HG03095 (cell line): ENCODE measurements around the gene GOLGA2.
"Not testable (repeated sequence)": the region's sequence is repeated elsewhere in the genome, so short reads cannot be mapped to it uniquely, and the experiment has no call there.

Experiments used
- ATAC-seq: cut with Tn5 transposase; IDR thresholded peaks from one replicate; pipeline ENCODE4 v1.9.1; 2021; ENCODE audit warnings: moderate library complexity; ENCODE audit not compliant: unreplicated experiment

The GOLGA2 gene

DNA sequence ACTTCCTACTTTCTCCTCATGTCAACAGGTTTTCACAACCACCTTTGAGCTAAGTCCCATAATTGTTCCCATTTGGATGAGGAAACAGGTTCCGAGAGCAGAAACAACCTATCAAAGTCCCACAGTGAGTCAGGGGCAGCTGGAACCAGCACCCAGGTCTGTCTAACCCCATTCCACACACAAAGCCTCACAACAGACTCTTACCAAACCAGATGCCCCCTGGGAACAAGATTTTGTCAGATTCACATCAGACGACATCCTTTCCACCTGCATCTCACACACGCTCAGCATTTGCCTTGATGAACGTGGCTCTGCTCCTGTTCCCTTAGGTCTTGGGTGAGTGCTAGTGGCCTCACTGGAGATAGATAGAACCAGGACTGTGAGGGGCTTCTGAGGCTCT is 17.3 kb upstream of the GOLGA2 start:
- no peak for ATAC-seq

DNA sequence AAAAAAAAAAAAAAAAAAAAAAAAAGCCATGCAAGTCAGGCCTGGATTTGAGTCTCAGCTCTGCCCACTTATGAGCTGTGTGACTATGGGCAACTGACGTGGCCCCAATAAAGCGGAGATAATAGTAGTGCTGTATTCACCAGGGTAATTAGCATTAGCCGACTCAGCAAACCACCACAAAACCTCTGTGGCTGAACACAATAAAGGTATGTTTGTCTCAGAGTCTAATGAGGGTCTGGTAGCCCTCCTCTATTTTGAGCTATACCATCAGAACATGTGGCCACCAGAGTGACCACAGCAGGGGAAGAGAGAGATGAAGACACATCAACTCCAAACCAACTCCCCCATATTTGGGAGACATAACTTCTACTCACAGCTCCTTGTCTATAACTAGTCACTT is 16.2 kb upstream of the GOLGA2 start:
- ATAC-seq = no peak

DNA sequence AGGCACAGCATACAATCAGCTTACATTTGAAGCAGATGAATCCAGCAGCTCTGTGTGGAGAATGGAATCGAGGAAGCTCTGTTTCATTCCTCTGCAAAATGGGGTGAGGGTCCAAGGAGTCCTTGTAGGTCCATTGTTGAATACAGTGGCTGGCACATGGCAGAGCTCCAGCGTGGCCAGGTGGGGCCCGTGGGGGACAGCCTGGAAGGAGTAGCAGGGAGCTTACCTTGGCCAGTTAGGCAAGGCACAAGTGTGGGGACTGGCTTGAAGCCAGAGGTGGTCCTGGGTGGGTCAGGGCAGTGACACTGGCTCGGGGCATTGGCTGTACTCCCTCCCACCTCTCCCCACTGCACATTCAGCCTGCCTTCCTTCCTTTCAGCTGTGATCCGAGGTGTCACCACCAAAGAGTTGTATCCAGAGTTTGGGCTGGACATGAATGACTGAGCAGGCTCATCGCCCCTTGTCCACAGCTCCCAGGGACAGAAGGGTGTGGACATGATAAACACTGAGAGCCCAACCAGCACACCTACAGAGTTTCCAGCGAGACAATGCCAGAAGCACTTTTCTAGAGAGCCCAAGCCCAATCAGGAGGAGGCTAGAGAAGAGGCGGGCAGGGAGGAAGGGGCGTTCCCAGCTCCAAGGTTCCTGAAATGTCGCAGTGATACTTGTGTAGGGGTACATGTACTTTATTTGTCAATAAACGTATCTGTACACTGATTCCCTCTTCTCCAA is 12.6 kb upstream of the GOLGA2 start:
- no peak for ATAC-seq

DNA sequence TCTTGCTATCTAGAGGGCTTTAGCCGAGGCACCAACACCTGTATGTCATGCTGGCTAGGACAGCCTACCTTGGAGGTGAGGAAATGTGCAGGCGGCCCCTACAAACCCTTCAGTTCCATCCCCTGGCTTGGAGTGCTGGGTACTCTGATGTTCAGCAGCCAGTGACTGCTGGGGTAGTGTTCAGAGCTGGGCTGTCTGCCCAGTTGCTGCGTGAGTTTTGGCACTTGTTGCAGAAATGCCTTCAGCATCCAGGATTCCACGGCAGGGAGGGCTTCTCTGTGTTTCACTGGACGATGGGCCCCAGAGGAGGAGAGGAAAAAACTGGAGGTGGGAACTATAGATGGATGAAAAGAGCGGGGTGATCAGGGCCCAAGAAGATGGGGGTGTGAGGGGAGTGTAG is 10.6 kb upstream of the GOLGA2 start:
- no peak for ATAC-seq

DNA sequence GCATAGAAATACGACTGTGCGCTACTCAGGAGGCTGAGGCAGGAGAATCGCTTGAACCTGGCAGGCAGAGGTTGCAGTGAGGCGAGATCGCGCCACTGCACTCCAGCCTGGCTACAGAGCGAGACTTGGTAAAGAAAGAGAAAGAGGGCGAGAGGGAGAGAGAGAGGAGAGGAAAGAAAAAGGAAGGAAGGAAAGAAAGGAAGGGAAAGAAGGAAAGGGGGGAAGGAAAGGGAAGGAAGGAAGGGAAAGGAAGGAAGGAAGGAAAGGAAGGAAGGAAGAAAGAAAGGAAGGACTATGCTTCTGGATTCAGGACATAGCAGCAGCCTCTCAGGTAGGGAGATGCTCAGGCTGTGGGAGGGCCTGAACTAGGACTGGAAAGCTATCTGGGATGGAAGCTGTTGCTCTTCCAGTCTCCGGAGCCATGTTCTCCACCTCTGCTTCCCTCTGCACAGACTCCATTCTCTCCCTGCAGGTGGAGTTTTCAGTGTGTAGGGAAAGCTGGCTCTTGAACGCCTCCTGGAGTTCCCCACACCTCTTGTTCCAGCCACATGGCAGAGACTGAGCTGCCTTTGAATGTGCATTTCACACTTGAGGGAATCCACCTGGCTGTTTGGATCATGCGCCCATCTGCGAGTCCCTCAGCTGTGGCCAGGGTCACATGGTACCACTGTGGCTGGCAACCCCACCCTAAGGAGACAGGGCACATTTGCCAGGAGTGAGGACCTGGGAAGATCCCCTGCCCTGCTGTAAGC is 9.4 kb upstream of the GOLGA2 start:
- no peak for ATAC-seq

DNA sequence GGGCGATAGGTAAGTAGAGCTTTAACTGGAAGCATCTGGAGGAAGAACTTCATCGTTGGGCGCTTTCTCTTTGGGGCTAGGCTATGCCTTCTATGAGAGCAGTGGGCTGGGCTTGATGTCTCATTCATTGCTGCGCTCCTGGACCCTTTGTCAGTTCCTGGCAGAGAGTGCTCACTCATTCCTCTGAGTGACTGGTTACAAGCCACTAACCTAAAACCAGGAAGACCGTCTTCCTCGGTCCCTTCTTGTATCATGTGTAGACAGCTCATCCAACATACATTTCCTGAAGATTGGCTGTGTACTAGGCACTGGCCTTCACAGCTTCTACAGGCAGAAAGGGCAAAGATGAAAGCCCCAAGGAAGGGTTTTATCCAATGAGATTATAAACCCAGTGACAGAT is 6.7 kb upstream of the GOLGA2 start:
- no peak for ATAC-seq

DNA sequence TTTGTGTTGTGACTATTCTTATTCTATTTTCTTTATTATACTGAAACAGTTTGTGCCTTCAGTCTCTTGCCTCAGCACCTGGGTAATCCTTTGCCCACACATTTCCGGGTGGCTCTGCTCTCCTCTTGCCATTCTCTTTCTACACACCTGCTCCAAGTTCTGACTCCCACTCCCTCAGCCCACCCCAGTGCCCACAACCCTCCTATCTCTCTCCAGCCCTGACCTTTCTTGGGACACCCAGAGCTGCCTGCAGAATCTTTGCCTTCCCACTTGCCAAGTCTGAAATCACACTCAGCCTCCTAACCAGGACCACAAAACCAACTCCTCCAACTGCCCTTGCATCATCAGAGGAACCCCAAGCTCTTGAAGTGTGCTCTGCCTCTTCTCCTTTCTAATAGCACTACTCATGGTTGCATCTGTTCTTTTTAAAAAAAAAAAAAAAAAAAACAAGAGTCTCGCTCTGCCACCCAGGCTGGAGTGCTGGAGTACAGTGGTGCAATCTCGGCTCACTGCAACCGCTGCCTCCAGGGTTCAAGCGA is 4.3 kb upstream of the GOLGA2 start:
- no peak for ATAC-seq

DNA sequence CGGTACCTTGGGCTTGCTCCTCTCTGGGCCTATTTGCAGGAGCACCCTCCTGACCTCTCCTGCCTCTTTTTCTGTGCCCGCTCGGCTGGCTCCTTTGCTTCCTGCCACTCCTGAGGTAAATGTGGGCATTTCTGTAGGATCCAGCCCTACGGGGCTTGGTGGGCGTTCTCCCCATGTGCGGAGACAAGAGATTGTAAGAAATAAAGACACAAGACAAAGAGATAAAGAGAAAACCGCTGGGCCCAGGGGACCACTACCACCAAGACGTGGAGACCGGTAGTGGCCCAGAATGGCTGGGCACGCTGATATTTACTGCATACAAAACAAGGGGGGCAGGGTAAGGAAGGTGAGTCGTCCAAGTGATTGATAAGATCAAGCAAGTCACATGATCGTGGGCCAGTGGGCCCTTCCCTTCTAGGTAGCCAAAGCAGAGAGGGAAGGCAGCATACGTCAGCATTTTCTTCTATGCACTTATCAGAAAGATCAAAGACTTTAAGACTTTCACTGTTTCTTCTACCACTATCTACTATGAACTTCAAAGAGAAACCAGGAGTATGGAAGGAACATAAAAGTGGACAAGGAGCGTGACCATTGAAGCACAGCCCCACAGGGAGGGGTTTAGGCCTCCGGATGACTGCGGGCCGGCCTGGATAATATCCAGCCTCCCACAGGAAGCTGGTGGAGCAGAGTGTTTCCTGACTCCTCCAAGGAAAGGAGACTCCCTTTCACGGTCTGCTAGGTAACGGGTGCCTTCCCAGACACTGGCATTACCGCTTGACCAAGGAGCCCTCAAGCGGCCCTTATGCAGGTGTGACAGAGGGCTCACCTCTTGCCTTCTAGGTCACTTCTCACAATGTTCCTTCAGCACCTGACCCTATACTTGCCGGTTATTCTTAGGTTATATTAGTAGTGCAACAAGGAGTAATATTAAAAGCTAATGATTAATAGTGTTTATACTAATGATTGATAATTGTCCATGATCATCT is 3.6 kb upstream of the GOLGA2 start:
- not testable (repeated sequence) for ATAC-seq

DNA sequence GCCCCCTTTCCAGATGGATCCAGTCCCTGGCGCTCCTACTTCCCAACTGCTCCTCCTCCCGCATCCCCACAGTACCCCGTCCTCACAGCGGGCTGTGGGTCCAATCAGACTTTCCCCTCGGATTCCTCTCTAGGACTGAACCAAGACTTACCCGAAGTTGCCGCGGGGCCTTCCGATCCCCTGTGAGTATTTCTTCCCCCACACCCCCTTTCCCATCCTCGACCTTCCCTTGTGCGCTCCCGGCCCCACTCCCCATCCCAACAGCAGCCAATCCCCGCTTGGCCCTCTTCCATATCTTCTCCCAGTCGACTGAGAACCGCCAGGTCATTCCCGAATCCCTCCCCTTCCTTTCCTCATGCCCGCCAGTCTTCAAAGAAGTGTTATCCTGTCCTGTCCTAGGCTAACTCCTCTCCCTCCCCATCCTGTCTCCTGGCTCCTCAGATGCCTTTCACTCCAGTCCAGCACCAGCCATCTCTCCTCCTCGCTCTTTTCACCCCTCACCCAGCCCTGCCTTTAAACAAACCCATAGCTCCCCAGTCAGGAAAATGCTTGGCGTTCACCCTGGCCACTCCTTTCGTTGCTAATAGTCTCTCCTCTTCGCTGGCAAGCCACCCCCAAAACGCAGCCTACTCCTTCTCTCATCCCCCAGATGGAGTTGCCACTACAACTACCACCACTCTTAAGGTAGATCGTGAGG is 915 bp upstream of the GOLGA2 start:
- no peak for ATAC-seq

DNA sequence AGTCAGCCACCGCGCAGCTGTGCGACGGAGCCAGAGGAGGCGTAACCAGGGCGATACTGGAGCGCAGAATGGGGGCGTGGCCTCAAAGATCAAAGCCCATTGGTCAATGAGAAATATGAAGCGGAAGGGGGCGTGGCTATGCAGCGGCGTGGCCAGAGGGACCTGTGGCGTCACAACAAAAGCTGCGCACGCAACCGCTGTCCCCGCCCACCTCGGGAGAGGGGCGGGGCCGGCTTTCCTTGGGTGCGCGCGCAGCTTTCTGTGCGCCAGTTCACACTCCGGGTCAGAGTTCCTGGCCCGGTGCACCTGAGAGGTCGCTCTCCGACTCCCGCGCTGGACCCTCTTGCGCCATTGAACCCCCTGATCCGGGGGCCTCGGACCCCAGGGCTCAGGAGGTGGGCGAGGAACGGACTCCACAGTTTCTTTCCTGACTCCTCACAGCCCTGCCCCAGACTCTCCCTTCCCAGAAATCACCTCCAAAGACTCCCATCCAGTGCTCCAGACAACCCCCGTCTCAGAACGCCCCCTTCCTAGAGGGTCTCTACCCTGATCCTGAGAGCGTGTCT is 284 bp upstream of the GOLGA2 start, which contains the start of gene SWI5:
Gene SWI5, plus strand, starts transcription at position 269 of the 566 bp plus-strand sequence.
- ATAC-seq = peak; percentile 88

DNA sequence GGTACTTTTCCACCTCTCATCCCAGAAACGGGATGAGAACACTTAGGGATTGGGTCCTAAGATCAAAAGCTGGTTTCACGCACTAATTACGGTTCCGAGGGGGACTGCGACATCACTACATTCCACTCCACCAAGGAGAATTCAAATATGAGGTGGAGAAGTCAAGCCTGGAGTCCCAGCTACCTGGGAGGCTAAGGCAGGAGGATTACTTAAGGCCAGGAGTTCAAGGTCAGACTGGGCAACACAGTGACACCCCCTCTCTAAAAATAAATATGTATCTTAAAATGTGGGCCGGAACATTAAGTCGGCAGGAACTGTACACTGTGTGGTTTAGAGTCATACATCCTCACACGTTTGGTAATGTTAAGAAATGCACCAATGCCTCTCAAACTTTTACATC is 1.6 kb downstream of the GOLGA2 start:
- ATAC-seq = no peak

DNA sequence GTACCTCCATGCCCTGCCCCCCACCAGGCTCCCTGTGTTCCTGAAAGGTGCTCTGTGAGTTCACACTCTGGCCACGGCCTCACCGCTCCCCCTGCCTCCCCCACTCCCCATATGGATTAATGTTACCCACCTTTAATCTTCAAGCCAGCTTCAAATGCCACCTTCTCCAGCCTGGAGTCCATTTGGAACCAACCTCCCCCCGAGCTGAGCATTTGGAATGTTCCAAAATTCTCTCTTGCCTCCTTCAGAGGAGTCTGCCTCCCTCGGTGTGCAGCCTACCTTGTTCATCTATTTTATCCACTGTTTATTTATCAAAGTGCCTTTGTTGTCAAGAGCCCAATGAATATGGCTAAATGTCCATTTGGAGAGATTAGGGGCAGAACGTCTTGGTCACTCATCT is 4.3 kb downstream of the GOLGA2 start:
- no peak for ATAC-seq

DNA sequence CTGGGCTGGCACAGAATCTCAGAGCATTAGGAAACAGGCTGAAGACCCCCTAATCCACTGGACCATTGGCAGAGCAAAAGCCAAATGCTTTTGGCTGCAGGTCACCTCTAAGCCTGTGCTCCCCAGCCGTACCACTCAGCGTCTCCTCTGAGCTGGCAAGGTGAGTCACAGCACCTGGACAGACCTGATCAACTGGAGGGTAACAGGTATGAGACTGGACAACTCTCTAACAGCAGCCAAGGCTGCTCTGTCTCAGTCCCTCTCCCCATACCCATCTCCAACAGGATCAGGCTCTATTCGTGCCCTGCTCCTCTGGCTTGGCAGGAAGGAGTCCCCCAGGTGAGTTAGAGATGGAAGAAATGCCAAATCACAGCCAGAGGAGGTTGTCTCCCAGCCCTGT is 4.7 kb downstream of the GOLGA2 start:
- no peak for ATAC-seq

DNA sequence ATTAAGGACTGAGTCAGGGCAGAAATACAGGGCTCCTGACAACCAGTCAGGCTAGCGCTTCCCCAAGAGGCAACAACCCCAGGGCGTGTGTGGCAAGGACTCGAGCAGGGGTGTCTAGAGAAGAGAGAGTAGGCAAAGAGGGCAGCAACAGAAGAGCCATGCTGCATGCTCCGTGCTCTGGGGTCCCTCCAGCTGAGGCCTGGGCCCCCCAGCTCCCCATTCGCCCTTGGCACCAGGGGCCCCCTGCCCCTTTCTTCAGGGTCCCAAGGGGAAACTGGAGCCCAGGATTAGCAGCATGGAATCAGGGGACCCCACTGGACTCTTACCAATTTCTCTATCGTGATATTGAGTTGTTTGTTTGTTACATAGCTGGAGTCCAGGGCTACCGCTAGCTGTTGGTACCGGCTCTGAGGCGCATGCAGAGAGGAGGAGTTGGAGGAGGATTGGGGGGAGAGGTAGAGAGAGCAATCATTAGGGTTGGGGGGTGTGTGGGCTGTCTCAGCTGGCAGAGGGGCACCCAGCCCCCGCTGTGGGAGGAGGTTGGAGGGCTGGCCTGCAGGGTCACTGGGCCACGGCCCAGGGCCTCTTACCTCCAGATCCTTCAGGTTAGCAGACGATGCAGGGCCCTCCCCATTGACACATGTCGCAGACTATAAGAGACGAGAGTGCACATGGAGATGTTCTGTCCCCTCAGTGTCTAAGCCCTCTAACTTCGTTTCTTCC is 8.8 kb downstream of the GOLGA2 start:
- ATAC-seq = no peak

DNA sequence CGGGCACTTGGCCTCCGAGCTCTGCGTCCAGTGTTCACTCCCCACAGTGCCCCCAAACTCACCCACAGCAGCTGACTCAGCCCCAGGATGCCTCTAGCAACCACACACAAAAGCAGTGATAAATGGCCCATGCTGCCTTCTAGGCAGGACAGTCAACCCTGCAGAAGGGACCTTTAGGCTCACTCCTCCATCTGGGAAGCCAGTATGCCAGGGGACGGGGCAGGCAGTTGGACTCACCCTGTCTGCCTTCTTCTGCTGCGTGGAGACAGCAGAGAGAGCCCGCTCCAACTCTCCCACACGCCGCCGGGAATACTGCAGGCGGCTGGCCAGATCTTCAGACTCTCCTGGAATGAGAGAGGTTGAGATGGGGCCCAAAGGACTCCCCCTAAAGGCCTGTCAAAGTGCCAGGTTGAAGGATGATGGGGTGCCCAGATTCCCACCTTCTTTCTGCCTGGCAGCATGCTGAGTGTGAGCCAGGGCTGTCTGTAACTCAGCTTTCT is 10.4 kb downstream of the GOLGA2 start:
- no peak for ATAC-seq

DNA sequence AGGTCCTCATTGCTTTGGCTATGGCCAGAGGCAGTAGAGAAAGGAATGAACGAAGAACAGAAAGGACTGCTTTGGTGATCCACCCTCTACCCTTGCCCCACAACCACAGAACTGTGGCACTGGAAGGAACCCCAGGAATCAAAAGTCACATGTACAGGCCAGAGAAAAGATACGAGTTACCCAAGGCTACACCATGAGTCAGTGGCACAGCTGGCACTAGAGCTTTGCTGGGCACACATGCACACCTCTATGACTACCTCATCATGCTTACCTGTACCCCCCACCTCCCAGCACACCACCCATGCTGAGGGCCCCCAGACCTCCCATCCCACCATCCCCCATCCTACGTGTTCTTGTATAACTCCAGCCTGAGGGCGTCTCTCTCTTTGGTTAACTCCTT is 13.1 kb downstream of the GOLGA2 start:
- no peak for ATAC-seq

DNA sequence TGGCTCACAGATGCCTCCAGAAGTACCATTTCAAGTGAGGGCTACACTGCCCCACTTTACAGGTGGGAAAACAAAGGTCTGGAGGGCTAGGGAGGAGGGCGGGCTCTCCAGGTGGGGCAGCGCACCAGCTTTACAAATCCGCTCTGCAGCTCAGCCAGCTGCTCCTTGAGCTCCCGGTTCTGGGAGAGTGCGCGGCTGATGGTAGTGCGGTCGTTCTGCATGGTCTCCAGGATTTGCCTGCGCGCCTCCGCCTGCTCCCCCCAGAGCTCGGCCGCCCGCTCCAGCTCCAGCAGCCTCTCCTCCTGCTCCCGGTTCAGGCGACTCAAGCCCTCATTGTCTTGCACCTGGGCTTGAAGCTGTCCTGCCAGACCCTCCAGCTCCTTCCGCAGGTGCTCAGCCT is 15.5 kb downstream of the GOLGA2 start:
- ATAC-seq = no peak

DNA sequence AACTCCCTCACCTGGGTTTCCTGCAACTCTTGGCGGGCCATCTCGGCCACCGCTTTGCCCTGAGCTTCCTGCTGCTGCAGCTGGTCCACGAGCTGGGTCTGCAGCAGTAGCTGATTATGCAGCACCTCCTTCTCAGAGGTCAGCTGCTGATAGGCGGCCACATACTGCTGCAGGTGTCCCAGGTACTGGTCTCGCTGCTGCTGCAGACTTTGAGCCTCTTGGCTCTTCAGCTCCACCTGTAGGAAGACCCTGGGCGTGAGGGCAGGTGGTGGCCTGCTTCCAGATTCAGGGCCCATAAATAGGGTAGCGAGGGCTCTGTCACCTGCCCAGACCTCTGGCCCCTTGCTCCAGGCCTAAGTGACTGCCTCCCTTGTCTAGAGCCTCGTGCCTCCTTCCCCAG is 16.7 kb downstream of the GOLGA2 start:
- ATAC-seq = no peak

DNA sequence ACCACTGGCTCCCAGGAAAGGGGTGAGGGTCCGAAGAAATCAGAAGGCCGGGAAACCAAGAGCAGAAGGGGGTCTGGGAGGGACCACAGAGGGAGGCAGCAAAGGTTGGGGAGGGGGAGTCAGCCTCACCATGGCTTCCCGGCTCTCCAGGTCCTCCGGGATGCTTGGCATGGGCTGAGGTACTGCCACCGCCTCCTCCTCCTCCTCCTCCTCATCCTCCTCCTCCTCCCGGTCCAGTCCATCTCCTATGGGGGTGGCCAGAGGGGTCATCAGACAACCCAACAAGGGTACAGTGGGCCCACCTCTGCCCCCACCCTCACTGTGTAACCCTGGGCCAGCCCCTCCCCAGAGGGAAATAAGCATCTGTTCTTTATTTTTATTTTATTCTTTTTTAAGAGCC is 17.5 kb downstream of the GOLGA2 start:
- ATAC-seq = no peak
